ENCODE results near the gene LCAT.

The LCAT gene

DNA sequence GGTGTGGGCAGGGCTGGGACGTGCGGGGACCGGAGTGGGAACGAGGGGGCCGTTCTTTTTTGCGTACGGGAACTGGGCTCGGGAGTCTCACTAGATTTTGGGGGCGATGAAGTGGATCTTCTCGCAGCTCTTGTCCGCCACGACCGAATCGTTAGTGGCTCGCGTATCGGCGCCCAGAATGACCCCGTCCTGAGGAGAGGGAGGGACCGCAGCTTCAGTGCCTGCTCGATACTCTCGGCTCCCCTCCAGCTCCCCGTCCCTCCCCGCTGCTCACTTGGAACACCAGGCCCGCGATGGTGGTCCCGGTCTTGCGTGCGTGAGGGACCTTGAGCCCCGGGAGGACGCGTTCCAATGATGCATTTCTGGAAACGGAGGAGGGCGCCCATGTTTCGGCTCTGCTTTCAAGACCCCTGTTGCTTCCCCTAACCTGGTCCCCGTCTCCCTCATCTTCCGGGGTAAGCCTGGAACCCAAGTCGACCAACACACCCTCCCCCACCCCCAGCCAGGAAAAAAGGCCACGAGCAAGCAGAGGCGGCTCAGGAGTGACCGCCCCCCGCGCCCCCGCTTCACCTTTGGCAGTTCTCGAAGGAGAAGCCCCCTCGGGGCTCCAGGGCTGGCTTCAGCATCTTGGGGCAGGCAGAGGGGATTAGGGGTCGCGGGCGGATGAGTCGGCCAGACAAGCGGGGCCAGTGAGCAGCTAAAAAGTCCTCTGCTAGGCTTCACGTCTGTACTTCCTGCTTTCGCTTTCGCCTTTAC is 7.6 kb downstream of the LCAT start, which contains the start of gene PSMB10:
PSMB10 (minus strand) TSS at position 727 of the 756 bp plus-strand sequence; CDS start at position 626, 101 bp downstream.
- DNase-seq (ENCODE audit: low read depth, low spot score): no peak
- TF ChIP-seq, protein P1, sequence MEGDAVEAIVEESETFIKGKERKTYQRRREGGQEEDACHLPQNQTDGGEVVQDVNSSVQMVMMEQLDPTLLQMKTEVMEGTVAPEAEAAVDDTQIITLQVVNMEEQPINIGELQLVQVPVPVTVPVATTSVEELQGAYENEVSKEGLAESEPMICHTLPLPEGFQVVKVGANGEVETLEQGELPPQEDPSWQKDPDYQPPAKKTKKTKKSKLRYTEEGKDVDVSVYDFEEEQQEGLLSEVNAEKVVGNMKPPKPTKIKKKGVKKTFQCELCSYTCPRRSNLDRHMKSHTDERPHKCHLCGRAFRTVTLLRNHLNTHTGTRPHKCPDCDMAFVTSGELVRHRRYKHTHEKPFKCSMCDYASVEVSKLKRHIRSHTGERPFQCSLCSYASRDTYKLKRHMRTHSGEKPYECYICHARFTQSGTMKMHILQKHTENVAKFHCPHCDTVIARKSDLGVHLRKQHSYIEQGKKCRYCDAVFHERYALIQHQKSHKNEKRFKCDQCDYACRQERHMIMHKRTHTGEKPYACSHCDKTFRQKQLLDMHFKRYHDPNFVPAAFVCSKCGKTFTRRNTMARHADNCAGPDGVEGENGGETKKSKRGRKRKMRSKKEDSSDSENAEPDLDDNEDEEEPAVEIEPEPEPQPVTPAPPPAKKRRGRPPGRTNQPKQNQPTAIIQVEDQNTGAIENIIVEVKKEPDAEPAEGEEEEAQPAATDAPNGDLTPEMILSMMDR (IDR thresholded peaks at IDR 0.05; ENCODE audit: insufficient read depth, low read length, missing control alignments): no peak
- peak within 1 kb of the TSS; percentile 100 for H3K4me3 ChIP-seq (ENCODE audit: low read depth, low read length)
- ChIA-PET CTCF (interaction anchor here (0.9 to 16.7 kb wide), 11 partner anchors 8 to 416 kb away, joined by 3 to 227 read pairs (median 5); partner anchors contain the start of gene NRN1L), POLR2A (interaction anchor here (0.8 to 1.8 kb wide), 11 partner anchors 10 to 264 kb away, joined by 3 to 11 read pairs (median 4); no protein-coding TSS in a partner anchor)

DNA sequence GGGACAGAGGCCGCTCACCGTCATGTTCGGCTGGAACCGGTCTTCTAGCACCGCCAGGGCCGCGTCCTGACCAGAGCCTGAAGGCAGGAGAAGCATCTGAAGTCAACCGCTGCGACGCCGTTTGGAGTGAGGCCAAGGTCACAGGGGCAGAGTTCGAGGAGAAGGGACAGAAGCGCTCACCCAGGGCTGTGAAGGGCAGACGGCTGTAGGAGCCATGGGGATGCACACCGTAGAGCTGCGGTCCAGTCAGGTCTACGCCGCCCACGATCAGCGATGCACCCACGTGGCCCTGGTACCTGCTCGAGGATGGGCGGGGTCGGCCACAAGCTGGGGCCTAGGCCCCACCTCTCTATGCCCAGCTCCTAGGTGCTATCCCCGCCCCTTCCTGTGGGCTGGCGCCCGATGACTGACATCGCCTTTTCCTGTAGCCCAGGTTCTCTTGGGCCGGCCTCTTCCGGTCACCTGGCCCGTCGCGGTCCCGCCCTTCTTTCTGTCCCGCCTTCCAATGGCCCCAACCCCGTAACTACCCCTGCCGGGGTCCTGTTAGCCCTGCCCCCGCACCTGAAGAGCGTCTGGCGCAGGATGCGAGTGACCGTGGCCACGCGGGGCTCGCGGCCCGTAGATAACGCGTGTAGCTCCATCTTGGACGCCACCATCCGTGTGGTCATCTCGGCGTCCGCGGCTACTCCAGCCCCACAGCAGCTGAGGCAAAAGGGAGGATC is 8.4 kb downstream of the LCAT start:
- DNase-seq (ENCODE audit: low read depth, low spot score): peak; percentile 56
- CTCF ChIA-PET: interaction anchor here (0.9 to 16.7 kb wide), 11 partner anchors 10 to 415 kb away, joined by 3 to 227 read pairs (median 5); partner anchors contain the start of gene NRN1L
- POLR2A ChIA-PET: interaction anchor here (0.8 to 2.5 kb wide), 14 partner anchors 11 to 263 kb away, joined by 3 to 11 read pairs (median 4); no protein-coding TSS in a partner anchor
- TF ChIP-seq, protein P1 (IDR thresholded peaks at IDR 0.05; ENCODE audit: insufficient read depth, low read length, missing control alignments): no peak
- peak overlapping the region; percentile 100 for H3K4me3 ChIP-seq (ENCODE audit: low read depth, low read length)

DNA sequence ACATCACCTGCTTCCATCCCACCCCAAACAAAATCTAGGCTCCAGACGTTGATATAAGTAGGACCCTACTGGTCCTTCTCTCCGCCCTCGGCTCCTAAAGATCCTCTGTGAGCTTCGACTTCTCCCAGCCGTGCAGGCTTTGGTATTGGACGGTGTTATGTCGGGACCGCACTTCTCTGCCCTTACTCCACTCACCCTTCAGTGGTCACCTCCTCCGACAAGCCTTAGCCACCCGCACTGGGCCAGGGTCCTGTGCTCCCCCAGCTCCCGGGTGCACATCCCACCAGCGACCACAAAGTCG is 8.9 kb downstream of the LCAT start:
- peak overlapping the region; percentile 100 for H3K4me3 ChIP-seq (ENCODE audit: low read depth, low read length)
- CTCF ChIA-PET: interaction anchor here (0.9 to 16.7 kb wide), 14 partner anchors 9 to 441 kb away, joined by 3 to 227 read pairs (median 4); partner anchors contain the start of gene NRN1L
- TF ChIP-seq, protein P1 (IDR thresholded peaks at IDR 0.05; ENCODE audit: insufficient read depth, low read length, missing control alignments): no peak
- DNase-seq (ENCODE audit: low read depth, low spot score): no peak
- POLR2A ChIA-PET: interaction anchor here (0.8 to 2.5 kb wide), 12 partner anchors 11 to 263 kb away, joined by 3 to 11 read pairs (median 4); no protein-coding TSS in a partner anchor

DNA sequence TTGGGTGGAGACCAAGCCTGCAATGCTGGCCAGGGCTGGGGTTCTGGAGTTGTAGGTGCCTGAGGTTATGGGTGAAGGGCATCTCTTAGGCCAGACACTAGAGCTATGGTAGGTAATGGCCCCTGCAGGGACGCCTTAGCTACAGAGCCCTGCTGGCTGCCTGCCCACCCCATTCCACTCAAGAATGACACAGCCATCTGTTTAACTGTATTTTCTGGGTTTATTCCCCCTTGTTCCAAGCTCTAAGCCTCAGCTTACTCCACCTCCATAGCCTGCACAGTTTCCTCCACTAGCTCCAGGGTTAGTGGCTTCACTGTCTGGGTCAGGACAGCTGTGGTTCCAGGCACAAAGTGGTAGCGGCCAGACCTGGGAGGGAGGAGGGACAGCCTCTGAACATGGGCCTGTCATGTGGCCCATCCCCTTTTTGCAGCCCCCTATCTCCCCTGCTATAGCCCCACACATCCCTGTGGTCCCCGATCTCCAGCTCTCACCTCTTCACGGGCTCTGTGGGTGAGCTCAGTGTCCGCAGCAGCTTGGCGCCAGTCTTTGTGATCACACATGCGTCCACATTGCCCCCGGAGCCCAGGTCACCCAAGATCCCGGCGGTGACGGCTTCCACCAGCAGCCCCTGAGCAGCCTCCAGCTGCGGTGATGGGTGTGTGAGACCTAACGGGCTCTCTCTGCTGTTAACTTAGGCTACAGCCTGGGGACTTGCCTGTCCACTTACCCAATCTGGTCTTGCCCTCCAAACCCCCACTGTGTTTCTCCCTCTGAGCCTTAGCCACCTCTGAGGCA is 9.4 kb downstream of the LCAT start:
- TF ChIP-seq, protein P1 (IDR thresholded peaks at IDR 0.05; ENCODE audit: insufficient read depth, low read length, missing control alignments): no peak
- no peak for DNase-seq (ENCODE audit: low read depth, low spot score)
- ChIA-PET POLR2A (interaction anchor here (0.8 to 2.5 kb wide), 6 partner anchors 10 to 101 kb away, joined by 3 to 9 read pairs (median 4); no protein-coding TSS in a partner anchor), CTCF (interaction anchor here (0.9 to 16.7 kb wide), 15 partner anchors 9 to 440 kb away, joined by 3 to 227 read pairs (median 4); partner anchors contain the start of gene NRN1L)
- H3K4me3 ChIP-seq (ENCODE audit: low read depth, low read length): peak overlapping the region; percentile 100

DNA sequence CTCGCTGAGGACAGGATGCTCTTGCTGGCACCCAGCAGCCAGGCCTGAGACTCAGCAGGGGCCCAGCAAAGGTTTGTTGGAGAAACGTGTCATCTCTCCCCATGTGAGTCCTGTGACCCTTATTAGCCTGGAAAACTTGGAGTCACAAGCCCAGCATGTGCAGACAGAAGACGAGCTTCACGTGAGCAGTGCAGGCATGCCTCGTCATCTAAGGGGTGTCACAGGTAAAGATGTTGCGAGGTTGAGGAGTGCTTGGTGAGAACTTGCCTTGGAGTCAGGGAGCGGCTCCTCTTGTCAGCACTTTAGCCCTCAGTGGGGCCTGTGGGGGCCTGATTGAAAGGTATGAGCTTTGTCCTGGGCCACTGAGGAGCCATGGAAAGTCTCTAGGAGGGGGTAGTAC is 10.1 kb downstream of the LCAT start:
- no peak overlapping the region for H3K4me3 ChIP-seq (ENCODE audit: low read depth, low read length)
- POLR2A ChIA-PET: interaction anchor here (2.5 kb wide), 1 partner anchor 10 kb away, joined by 9 read pairs; no protein-coding TSS in a partner anchor
- CTCF ChIA-PET: interaction anchor here (1.2 to 16.7 kb wide), 10 partner anchors 8 to 439 kb away, joined by 3 to 227 read pairs (median 5); partner anchors contain the start of gene NRN1L
- TF ChIP-seq, protein P1 (IDR thresholded peaks at IDR 0.05; ENCODE audit: insufficient read depth, low read length, missing control alignments): no peak
- DNase-seq (ENCODE audit: low read depth, low spot score): no peak
